B cell (primary cell): ENCODE data around the gene MAP7. TPM values are rescaled to one million over a fixed set of nuclear protein-coding genes. Genes with fewer than 3 reads are reported as not detected.

Experiments used
- ATAC-seq: fragments of 200-7000 bp; cut with Tn5 transposase; one replicate; pipeline ENCODE4 v1.10.0; 2021; ENCODE audit warnings: low read depth, mild to moderate bottlenecking, moderate number of reproducible peaks, moderate library complexity
- CTCF ChIA-PET: fragments of 350-600 bp; sonication (Branson Sonifier 250); formaldehyde crosslinking; loops from one replicate; lab custom pipeline; 2021; ENCODE audit warnings: antibody characterized with exemption, inconsistent platforms; lab: Charles Lee
- POLR2A ChIA-PET: fragments of 350-600 bp; sonication (Branson Sonifier 250); formaldehyde crosslinking; loops from one replicate; lab custom pipeline; 2021; ENCODE audit warnings: antibody characterized with exemption; lab: Charles Lee
- DNase-seq: peaks from one replicate; pipeline ENCODE4 v3.0.0; 2013
- H2AFZ ChIP-seq: 2 replicates; pipeline ENCODE4 v1.6.1; 2012; ENCODE audit warnings: mild to moderate bottlenecking, low read depth, low read length; ENCODE audit not compliant: insufficient read depth, poor library complexity, severe bottlenecking
- H3K27ac ChIP-seq, 2 donors: 1 replicate in 1 of 2; 2 replicates in 1 of 2; pipeline ENCODE4 v1.5.1; 2012 to 2013; ENCODE audit warnings: low read length in 2 of 2, mild to moderate bottlenecking in 2 of 2, moderate library complexity in 1 of 2
- H3K27me3 ChIP-seq, 4 experiments: fragments of 200-600 bp in 1 of 4; sonication (generic) in 1 of 4; replicated peaks in 1 of 4; 1 replicate in 2 of 4; 2 replicates in 2 of 4; pipeline versions ENCODE4 v1.6.1 to v1.7.0; 2013 to 2016; ENCODE audit warnings: low read length in 3 of 4, mild to moderate bottlenecking in 2 of 4, mixed read lengths in 1 of 4, moderate library complexity in 1 of 4; ENCODE audit not compliant: insufficient read depth in 4 of 4, control insufficient read depth in 3 of 4; ENCODE audit errors: control extremely low read depth in 1 of 4
- H3K36me3 ChIP-seq, 2 experiments: replicated peaks in 1 of 2; 1 replicate in 1 of 2; 2 replicates in 1 of 2; pipeline versions ENCODE4 v1.6.1 to v1.7.1; 2013; ENCODE audit warnings: low read length in 1 of 2; ENCODE audit not compliant: insufficient read depth in 2 of 2, control insufficient read depth in 1 of 2; ENCODE audit errors: control extremely low read depth in 1 of 2, extremely low read depth in 1 of 2
- H3K4me1 ChIP-seq, 2 donors: fragments of 200-600 bp in 1 of 2; sonication (generic) in 1 of 2; 1 replicate in 1 of 2; 2 replicates in 1 of 2; pipeline versions ENCODE4 v1.5.1 to v1.6.1; 2013 to 2017; ENCODE audit warnings: low read length in 2 of 2; ENCODE audit not compliant: control insufficient read depth in 2 of 2, insufficient read depth in 2 of 2
- H3K4me2 ChIP-seq: replicated peaks from 2 replicates; pipeline ENCODE3; 2012; ENCODE audit warnings: mild to moderate bottlenecking, low read depth, low read length; ENCODE audit not compliant: poor library complexity, severe bottlenecking
- H3K4me3 ChIP-seq, 5 experiments: fragments of 200-600 bp in 1 of 5; sonication (generic) in 1 of 5; 1 replicate in 3 of 5; 2 replicates in 2 of 5; pipeline versions ENCODE4 v1.5.1 to v1.7.0; 2011 to 2016; ENCODE audit warnings: low read length in 4 of 5, mild to moderate bottlenecking in 4 of 5, low read depth in 2 of 5, control low read depth in 1 of 5, moderate library complexity in 1 of 5; ENCODE audit not compliant: insufficient read depth in 1 of 5; ENCODE audit errors: control extremely low read depth in 1 of 5, extremely low read depth in 1 of 5
- H3K79me2 ChIP-seq: fragments of 200-600 bp; sonication (generic); one replicate; pipeline ENCODE4 v1.6.0; 2016; ENCODE audit warnings: low read length; ENCODE audit not compliant: control insufficient read depth, insufficient read depth
- H3K9ac ChIP-seq: fragments of 200-600 bp; sonication (generic); 2 replicates; pipeline ENCODE4 v1.6.1; 2017; ENCODE audit warnings: mild to moderate bottlenecking, low read length, moderate library complexity
- H3K9me3 ChIP-seq, 3 donors: one replicate each; pipeline versions ENCODE4 v1.6.1 to v1.7.1; 2013; ENCODE audit warnings: low read length in 2 of 3; ENCODE audit not compliant: control insufficient read depth in 2 of 3, insufficient read depth in 1 of 3; ENCODE audit errors: control extremely low read depth in 1 of 3
- H4K20me1 ChIP-seq: 2 replicates; pipeline ENCODE4 v1.6.0; 2012; ENCODE audit warnings: mild to moderate bottlenecking, low read length; ENCODE audit not compliant: insufficient read depth, control insufficient read depth, poor library complexity, severe bottlenecking
- H3K27ac Mint-ChIP-seq: one replicate; pipeline ENCODE4 v1.8.0; 2021; ENCODE audit warnings: mixed read lengths
- H3K27me3 Mint-ChIP-seq: one replicate; pipeline ENCODE4 v1.8.0; 2021; ENCODE audit warnings: mixed read lengths
- H3K4me1 Mint-ChIP-seq: one replicate; pipeline ENCODE4 v1.8.0; 2021; ENCODE audit warnings: mixed read lengths
- H3K4me3 Mint-ChIP-seq: one replicate; pipeline ENCODE4 v1.8.0; 2021; ENCODE audit warnings: mixed read lengths
- H3K9me3 Mint-ChIP-seq: one replicate; pipeline ENCODE4 v1.8.0; 2022; ENCODE audit warnings: mixed read lengths; ENCODE audit not compliant: insufficient read depth
- CTCF ChIP-seq: fragments of 200-600 bp; IDR thresholded peaks from one replicate; pipeline ENCODE4 v1.8.0; 2022; ENCODE audit warnings: antibody characterized with exemption, mild to moderate bottlenecking
- EZH2 ChIP-seq: IDR thresholded peaks from 2 replicates; pipeline ENCODE4 v1.6.1; 2012; ENCODE audit warnings: borderline replicate concordance, low read depth, mild to moderate bottlenecking, moderate library complexity, low read length; ENCODE audit not compliant: insufficient read depth, poor library complexity, severe bottlenecking
- WGBS: methylation state at CpG from one replicate; pipeline ENCODE4 v1.1.5; 2013; ENCODE audit warnings: missing lambda C conversion rate; ENCODE audit not compliant: insufficient coverage; 5-methylcytosine and 5-hydroxymethylcytosine counted together
- intact Hi-C: fragments of 100-400 bp; cut with micrococcal nuclease; formaldehyde crosslinking; loops from one replicate; pipeline ENCODE4 v1.10.0; 2022
- polyA plus RNA-seq: library from polyadenylated mRNA; depleted of rRNA; stranded (reverse); fragments of >200 nt; gene quantifications from 2 replicates; pipeline ENCODE4 v1.2.3, GENCODE V29; 2012
- total RNA-seq, 2 donors: library from RNA; stranded (reverse); fragments of 120-200 nt in 1 of 2; gene quantifications; 1 replicate in 1 of 2; 2 replicates in 1 of 2; pipeline versions ENCODE4 v1.2.3 to v1.2.4, GENCODE V29; 2013 to 2022

The MAP7 gene
- total and polyA plus RNA-seq, 2 donors (not counting 1 experiment from before 2014, with no cell fraction given), result 0.34 to 0.64 TPM

- Histone ChIP-seq H3K9me3 (no peaks in the 10 kb centered on the region), H3K36me3 (no peaks in the 10 kb centered on the region), H3K27ac (no peak overlapping the region), H3K79me2 (no peaks in the 10 kb centered on the region), H3K4me2 (no peak overlapping the region), H3K4me1 (no peaks in the 10 kb centered on the region), H2AFZ (no peak overlapping the region), H3K9ac (no peak overlapping the region), H3K4me3 (no peak overlapping the region), H3K27me3 (no peaks in the 10 kb centered on the region), H4K20me1 (no peaks in the 10 kb centered on the region)
- no peak for TF ChIP-seq CTCF
- TF ChIP-seq EZH2, result no peak
- WGBS, result no CpG with 5 or more reads among the region's 1 CpG
- no peaks in the 10 kb centered on the region for H3K4me1 Mint-ChIP-seq
- intact Hi-C loops, result no loop called here
- no peak for ATAC-seq
- no peaks in the 10 kb centered on the region for H3K9me3 Mint-ChIP-seq
- no peak for DNase-seq
- POLR2A ChIA-PET, result no interaction called here
- H3K4me3 Mint-ChIP-seq, result no peak overlapping the region
- H3K27me3 Mint-ChIP-seq, result peaks cover 4% of the 10 kb centered on the region
- H3K27ac Mint-ChIP-seq, result no peak overlapping the region
- CTCF ChIA-PET, result no interaction called here
Observed at GRCh38 chr6:136492409-136492808, 57.8 kb downstream of the MAP7 start.

- ATAC-seq (no peak), DNase-seq (no peak)
- no peaks in the 10 kb centered on the region for H3K36me3 ChIP-seq
- Mint-ChIP-seq H3K4me3 (no peak overlapping the region), H3K27ac (no peak overlapping the region), H3K4me1 (no peaks in the 10 kb centered on the region), H3K27me3 (peaks cover 4% of the 10 kb centered on the region), H3K9me3 (no peaks in the 10 kb centered on the region)
- intact Hi-C loops, result no loop called here
- no peak overlapping the region for H2AFZ ChIP-seq
- H3K79me2 ChIP-seq, result no peaks in the 10 kb centered on the region
- H3K4me3 ChIP-seq, result no peak overlapping the region
- CTCF ChIA-PET, result no interaction called here
- no peaks in the 10 kb centered on the region for H3K4me1 ChIP-seq
- H3K9ac ChIP-seq, result no peak overlapping the region
- POLR2A ChIA-PET, result no interaction called here
- TF ChIP-seq CTCF (no peak), EZH2 (no peak)
- no peaks in the 10 kb centered on the region for H3K27me3 ChIP-seq
- no CpG with 5 or more reads among the region's 2 CpGs for WGBS
- no peak overlapping the region for H3K27ac ChIP-seq
- no peak overlapping the region for H3K4me2 ChIP-seq
- no peaks in the 10 kb centered on the region for H3K9me3 ChIP-seq
- H4K20me1 ChIP-seq, result no peaks in the 10 kb centered on the region
Observed at GRCh38 chr6:136491754-136492153, 58.5 kb downstream of the MAP7 start.
